Endothelial cell of umbilical vein (primary cell): ENCODE measurements around the gene SCN1B. TPM values are rescaled to one million over a fixed set of nuclear protein-coding genes. Genes with fewer than 3 reads are reported as not detected.

ENCODE experiments used
- BruUV-seq: library from RNA; stranded (reverse); fragments of 400-500 nt; replicated peaks from 2 replicates; lab custom pipeline; 2021; lab: Mats Ljungman, UMichigan
- CTCF ChIA-PET: fragments of 300-600, 350-600 bp; sonication (Branson Sonifier 250); formaldehyde crosslinking; loops from one replicate; lab custom pipeline; 2021; ENCODE audit warnings: antibody characterized with exemption, inconsistent platforms; lab: Charles Lee
- POLR2A ChIA-PET: fragments of 300-600, 350-600 bp; sonication (Branson Sonifier 250); formaldehyde crosslinking; loops from one replicate; lab custom pipeline; 2021; ENCODE audit warnings: antibody characterized with exemption, inconsistent platforms; lab: Charles Lee
- DNase-seq: peaks from one replicate; pipeline ENCODE4 v3.0.0-alpha.2; 2011; ENCODE audit warnings: low read depth, low spot score
- FAIRE-seq: peaks from 2 replicates; lab custom pipeline; 2011; peaks lifted over from hg19 to GRCh38; lab: Jason Lieb, UNC
- H2AFZ ChIP-seq: 2 replicates; pipeline ENCODE4 v1.6.0; 2012; ENCODE audit warnings: low read depth, low read length, control low read depth, inconsistent platforms
- H3K27ac ChIP-seq: 2 replicates; pipeline ENCODE4 v1.5.1; 2011; ENCODE audit warnings: low read depth, mild to moderate bottlenecking, control low read depth, low read length, moderate library complexity; ENCODE audit not compliant: insufficient read depth
- H3K27me3 ChIP-seq, 2 experiments: 2 replicates each; pipeline versions ENCODE4 v1.6.0 to v1.6.1; 2011; ENCODE audit warnings: low read length in 2 of 2, mixed read lengths in 1 of 2; ENCODE audit not compliant: control insufficient read depth in 2 of 2, insufficient read depth in 2 of 2
- H3K36me3 ChIP-seq, 2 experiments: 2 replicates in 1 of 2; 3 replicates in 1 of 2; pipeline ENCODE4 v1.5.1; 2011; ENCODE audit warnings: low read length in 2 of 2, mild to moderate bottlenecking in 1 of 2, moderate library complexity in 1 of 2; ENCODE audit not compliant: control insufficient read depth in 2 of 2, insufficient read depth in 2 of 2; ENCODE audit errors: extremely low read depth in 1 of 2
- H3K4me1 ChIP-seq: 3 replicates; pipeline ENCODE4 v1.5.1; 2011; ENCODE audit warnings: mild to moderate bottlenecking, low read length; ENCODE audit not compliant: control insufficient read depth, insufficient read depth; ENCODE audit errors: extremely low read depth
- H3K4me2 ChIP-seq: 2 replicates; pipeline ENCODE4 v1.6.1; 2011; ENCODE audit warnings: low read length, control low read depth, mixed read lengths; ENCODE audit not compliant: insufficient read depth
- H3K4me3 ChIP-seq, 3 experiments: fragments of 200-600 bp in 1 of 3; sonication (generic), shearing (Covaris generic) in 1 of 3; replicated peaks in 1 of 3; 2 replicates each; pipeline ENCODE4 v1.5.1; 2011 to 2016; ENCODE audit warnings: control low read depth in 3 of 3, low read length in 3 of 3, mild to moderate bottlenecking in 2 of 3, inconsistent platforms in 1 of 3, low read depth in 1 of 3, moderate library complexity in 1 of 3; ENCODE audit not compliant: insufficient read depth in 1 of 3
- H3K79me2 ChIP-seq: 2 replicates; pipeline ENCODE4 v1.6.0; 2012; ENCODE audit warnings: low read length, inconsistent platforms; ENCODE audit not compliant: control insufficient read depth, insufficient read depth
- H3K9ac ChIP-seq: replicated peaks from 2 replicates; pipeline ENCODE3; 2011; ENCODE audit warnings: low read length, control low read depth; ENCODE audit not compliant: insufficient read depth; ENCODE audit errors: extremely low read depth
- H3K9me1 ChIP-seq: replicated peaks from 3 replicates; pipeline ENCODE4 v1.6.0; 2011; ENCODE audit warnings: mild to moderate bottlenecking, low read length; ENCODE audit not compliant: control insufficient read depth, insufficient read depth; ENCODE audit errors: extremely low read depth
- H3K9me3 ChIP-seq: replicated peaks from 2 replicates; pipeline ENCODE4 v1.5.1; 2012; ENCODE audit warnings: low read length, inconsistent platforms; ENCODE audit not compliant: control insufficient read depth, insufficient read depth
- H4K20me1 ChIP-seq: replicated peaks from 2 replicates; pipeline ENCODE3; 2011; ENCODE audit warnings: mild to moderate bottlenecking, low read length; ENCODE audit not compliant: control insufficient read depth, insufficient read depth; ENCODE audit errors: extremely low read depth
- CTCF ChIP-seq, 2 donors: IDR thresholded peaks; 1 replicate in 1 of 2; 2 replicates in 1 of 2; pipeline ENCODE4 v1.5.1; 2011; ENCODE audit warnings: low read length in 2 of 2, mild to moderate bottlenecking in 2 of 2, moderate library complexity in 2 of 2, control low read depth in 1 of 2, inconsistent platforms in 1 of 2, low read depth in 1 of 2; ENCODE audit not compliant: insufficient read depth in 1 of 2; ENCODE audit errors: extremely low read depth in 1 of 2
- EZH2 ChIP-seq: IDR thresholded peaks from 2 replicates; pipeline ENCODE4 v1.6.1; 2012; ENCODE audit warnings: borderline replicate concordance, low read depth, mild to moderate bottlenecking, moderate library complexity, low read length, inconsistent platforms; ENCODE audit not compliant: severe bottlenecking
- FOS ChIP-seq: IDR thresholded peaks from 2 replicates; pipeline ENCODE4 v1.6.1; 2011; ENCODE audit warnings: mild to moderate bottlenecking, low read length, moderate library complexity, borderline replicate concordance; ENCODE audit not compliant: insufficient read depth
- GATA2 ChIP-seq: IDR thresholded peaks from 2 replicates; pipeline ENCODE4 v1.7.0; 2011; ENCODE audit warnings: low read depth, mild to moderate bottlenecking, moderate library complexity, mixed read lengths, low read length; ENCODE audit not compliant: insufficient read length, insufficient read depth
- JUN ChIP-seq: IDR thresholded peaks from 2 replicates; pipeline ENCODE4 v1.6.1; 2011; ENCODE audit warnings: borderline replicate concordance, low read depth; ENCODE audit not compliant: insufficient read length, insufficient read depth
- MAX ChIP-seq: IDR thresholded peaks from 2 replicates; pipeline ENCODE4 v1.6.1; 2011; ENCODE audit not compliant: insufficient read depth, insufficient read length
- MYC ChIP-seq: IDR thresholded peaks from one replicate; pipeline ENCODE4 v1.6.1; 2011; ENCODE audit warnings: mild to moderate bottlenecking, low read depth, low read length
- POLR2A ChIP-seq: IDR thresholded peaks from 2 replicates; pipeline ENCODE4 v1.6.1; 2012; ENCODE audit warnings: low read depth, mild to moderate bottlenecking, control low read depth, low read length
- POLR2AphosphoS5 ChIP-seq: IDR thresholded peaks from 2 replicates; pipeline ENCODE4 v1.6.1; 2012; ENCODE audit warnings: low read depth, mild to moderate bottlenecking, control low read depth, low read length, moderate library complexity; ENCODE audit not compliant: insufficient read depth
- dilution Hi-C: fragments of 300-500 bp; cut with MboI; formaldehyde crosslinking; loops from one replicate; pipeline ENCODE4 v1.15.0; 2019; ENCODE audit warnings: low sequenced_read_pairs; ENCODE audit not compliant: extremely low pct_ligation_motif_present
- intact Hi-C: fragments of 100-400 bp; cut with micrococcal nuclease; formaldehyde crosslinking; loops from one replicate; pipeline ENCODE4 v1.10.0; 2022
- polyA plus RNA-seq, 4 experiments: library from polyadenylated mRNA; depleted of rRNA in 3 of 4; stranded (reverse) in 3 of 4; unstranded in 1 of 4; fragments of >200 nt; gene quantifications; 2 replicates each; pipeline versions ENCODE4 v1.2.1 to v1.2.3, GENCODE V29; 2011 to 2012; ENCODE audit warnings: missing spikeins in 1 of 4
- total RNA-seq: library from RNA; stranded (reverse); gene quantifications from 2 replicates; pipeline ENCODE4 v1.2.3, GENCODE V29; 2021

SCN1B gene
- total and polyA plus RNA-seq, 2 donors (not counting 3 experiments of a cell fraction or from before 2014, with no cell fraction given): 11.2 to 14.2 TPM

- H4K20me1 ChIP-seq: no peaks in the 10 kb centered on the region
- TF ChIP-seq MYC (no peak), MAX (no peak), FOS (no peak), GATA2 (no peak), POLR2AphosphoS5 (no peak), JUN (no peak), CTCF (IDR thresholded peaks at IDR 0.05; ENCODE audit: extremely low read depth in 1 of 2, insufficient read depth in 1 of 2, low read depth in 1 of 2, low read length in 2 of 2) (no peak), EZH2 (no peak), POLR2A (no peak)
- H3K27ac ChIP-seq: no peak overlapping the region
- FAIRE-seq: no peak
- intact Hi-C loops: no loop called here
- H3K4me2 ChIP-seq: no peak overlapping the region
- H2AFZ ChIP-seq: no peak overlapping the region
- POLR2A ChIA-PET: no interaction called here
- peaks cover 0 to 3% of the 10 kb centered on the region in 2 experiments for H3K27me3 ChIP-seq
- H3K4me3 ChIP-seq: no peak overlapping the region
- no peaks in the 10 kb centered on the region for H3K79me2 ChIP-seq
- CTCF ChIA-PET: interaction anchor here (1.8 kb wide), 1 partner anchor 16 kb away, joined by 10 read pairs; no protein-coding TSS in a partner anchor
- H3K4me1 ChIP-seq: no peaks in the 10 kb centered on the region
- H3K9me3 ChIP-seq: no peaks in the 10 kb centered on the region
- DNase-seq: no peak
- dilution Hi-C loops: no loop called here
- no peaks in the 10 kb centered on the region for H3K9me1 ChIP-seq
- H3K36me3 ChIP-seq: no peaks in the 10 kb centered on the region
- no peak overlapping the region for H3K9ac ChIP-seq
- BruUV-seq: no TSS peak
Measured at GRCh38 chr19:35060160-35060855, 30.0 kb downstream of the SCN1B start.
